ENCODE data around the gene OSBP. TPM values are rescaled to one million over a fixed set of nuclear protein-coding genes. Genes with fewer than 3 reads are reported as not detected.
A peak's percentile ranks its signal among the peaks of the same experiment; 100 is the strongest.
"Not testable (repeated sequence)": the region's sequence is repeated elsewhere in the genome, so short reads cannot be mapped to it uniquely, and the experiment has no call there.

OSBP gene
- total RNA-seq, 2 experiments from 2014 or later: 41.6 to 41.8 TPM

DNA sequence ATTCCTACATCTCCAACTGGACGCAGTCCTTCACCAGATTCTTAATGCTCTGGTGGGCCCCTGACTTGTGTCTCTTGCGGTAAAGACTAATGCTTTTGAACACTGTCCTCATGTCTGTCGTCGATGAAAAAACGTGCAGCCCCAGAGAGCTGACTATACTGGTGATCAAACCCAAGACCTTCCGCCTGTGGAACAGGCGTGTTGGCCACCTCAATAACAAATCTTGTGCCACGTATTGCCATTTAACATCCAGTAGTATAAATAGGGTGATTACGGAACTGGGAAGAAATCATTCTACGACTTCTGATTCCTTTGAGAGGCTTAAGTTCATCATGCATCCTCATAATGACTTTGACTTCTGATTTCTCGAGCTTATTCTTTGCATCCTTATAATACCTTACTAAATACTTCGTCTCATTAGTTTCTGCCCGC lies 58.6 kb downstream of the OSBP start:
- ATAC-seq (ENCODE audit: low read depth): peak; percentile 11
- no peak for DNase-seq
- Mint-ChIP-seq H3K27ac (peak overlapping the region; percentile 81), H3K27me3 (peaks cover 14% of the 10 kb centered on the region), H3K36me3 (peaks cover 2% of the 10 kb centered on the region), H3K4me1 (peaks cover 44% of the 10 kb centered on the region), H3K4me3 (peak overlapping the region; percentile 82), H3K9me3 (no peaks in the 10 kb centered on the region)
- POLR2A ChIA-PET: interaction anchor here (0.6 to 1.7 kb wide), 6 partner anchors 8 to 112 kb away, joined by 3 to 10 read pairs (median 8); partner anchors contain the start of genes OSBP and PATL1

DNA sequence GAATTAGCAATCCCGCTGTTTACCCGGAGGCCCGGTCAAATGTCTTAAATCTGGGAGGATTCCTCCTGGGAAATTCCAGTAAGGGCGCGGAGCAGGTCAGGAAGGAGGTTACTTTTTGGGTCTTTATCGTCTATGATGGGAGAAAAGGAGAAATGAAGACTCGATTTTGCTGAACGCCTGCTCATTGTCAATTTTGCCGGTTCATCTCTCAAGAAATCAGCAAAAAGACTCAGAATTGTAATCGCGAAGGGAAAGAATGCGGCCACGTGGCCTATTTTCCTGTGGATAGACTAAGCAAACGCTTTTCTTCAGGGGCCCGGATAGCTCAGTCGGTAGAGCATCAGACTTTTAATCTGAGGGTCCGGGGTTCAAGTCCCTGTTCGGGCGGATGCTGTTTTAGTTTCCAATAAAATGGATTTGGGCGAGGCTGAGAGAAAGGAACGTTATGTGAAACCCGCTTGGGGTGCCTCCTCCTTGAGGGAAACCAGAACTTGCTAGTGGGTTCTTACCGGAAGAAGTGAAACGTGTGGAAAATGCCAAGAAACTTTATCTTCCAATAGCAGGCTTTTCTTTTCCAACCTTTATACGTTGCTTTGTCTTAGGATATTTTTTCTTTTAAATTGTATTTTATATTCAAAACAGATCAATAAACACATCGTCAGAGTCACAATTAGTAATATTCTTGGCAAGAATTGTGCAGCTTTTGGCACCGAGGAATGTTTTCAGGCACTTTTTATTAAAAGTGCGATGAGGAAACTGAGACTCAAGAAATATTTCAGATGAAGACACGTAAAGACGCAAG lies 59.3 kb downstream of the OSBP start:
- H3K36me3 Mint-ChIP-seq: peaks cover 2% of the 10 kb centered on the region
- H3K4me1 Mint-ChIP-seq: peaks cover 42% of the 10 kb centered on the region
- ATAC-seq (ENCODE audit: low read depth): peak; percentile 11
- H3K9me3 Mint-ChIP-seq: no peaks in the 10 kb centered on the region
- H3K27ac Mint-ChIP-seq: peak overlapping the region; percentile 81
- peak overlapping the region; percentile 82 for H3K4me3 Mint-ChIP-seq
- H3K27me3 Mint-ChIP-seq: peaks cover 14% of the 10 kb centered on the region
- POLR2A ChIA-PET: interaction anchor here (0.6 to 1.7 kb wide), 7 partner anchors 7 to 113 kb away, joined by 3 to 10 read pairs (median 7); partner anchors contain the start of genes OSBP and PATL1
- DNase-seq: peak; percentile 68

DNA sequence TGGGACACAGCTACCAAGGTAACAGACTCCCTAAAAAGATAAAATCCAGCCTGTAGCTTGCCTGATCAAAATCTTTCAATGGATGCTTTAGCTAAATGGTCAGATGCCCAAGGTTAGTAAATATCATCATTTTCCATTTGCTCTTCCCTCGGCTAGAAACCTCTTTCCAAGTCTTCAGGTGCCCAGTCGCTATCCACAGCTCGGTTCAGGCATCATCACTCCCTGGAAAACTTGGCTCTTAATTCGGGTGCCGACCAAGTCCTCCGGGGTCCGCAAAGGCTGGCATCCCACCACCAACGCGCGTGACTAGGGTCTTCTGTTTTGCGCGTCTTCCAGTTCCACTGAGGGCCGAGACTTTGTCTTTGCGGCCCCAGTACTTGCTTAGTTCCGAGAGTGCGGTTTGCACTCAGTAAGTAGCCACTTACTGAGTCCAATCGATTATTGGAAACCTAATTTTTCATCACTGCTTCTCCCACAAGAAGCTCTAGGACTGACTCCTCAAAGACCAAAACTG lies 59.9 kb downstream of the OSBP start:
- DNase-seq (no peak), ATAC-seq (ENCODE audit: low read depth) (no peak)
- Mint-ChIP-seq H3K36me3 (peaks cover 2% of the 10 kb centered on the region), H3K4me1 (peaks cover 44% of the 10 kb centered on the region), H3K9me3 (no peaks in the 10 kb centered on the region), H3K27me3 (peaks cover 14% of the 10 kb centered on the region), H3K27ac (peak overlapping the region; percentile 72), H3K4me3 (peak overlapping the region; percentile 82)
- POLR2A ChIA-PET: interaction anchor here (1.5 to 1.7 kb wide), 2 partner anchors 10 to 114 kb away, joined by 4 to 8 read pairs; partner anchors contain the start of gene PATL1

DNA sequence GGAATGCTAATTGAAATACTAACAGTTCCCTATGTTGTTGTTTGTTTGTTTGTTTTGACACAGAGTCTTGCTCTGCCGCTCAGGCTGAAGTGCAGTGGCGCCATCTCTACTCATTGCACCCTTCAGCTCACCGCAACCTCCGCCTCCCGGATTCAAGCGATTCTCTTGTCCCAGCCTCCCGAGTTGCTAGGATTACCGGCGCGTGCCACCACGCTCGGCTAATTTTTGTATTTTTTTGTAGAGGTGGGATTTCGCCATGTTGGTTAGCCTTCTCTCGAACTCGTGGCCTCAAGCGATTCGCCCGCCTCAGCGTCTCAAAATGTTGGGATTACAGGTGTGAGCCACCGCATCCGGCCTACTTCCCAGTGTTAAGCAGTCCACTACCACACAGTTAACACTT lies 62.3 kb downstream of the OSBP start:
- H3K27ac Mint-ChIP-seq: no peak overlapping the region
- H3K27me3 Mint-ChIP-seq: peaks cover 12% of the 10 kb centered on the region
- no peak for DNase-seq
- POLR2A ChIA-PET: no interaction called here
- no peaks in the 10 kb centered on the region for H3K36me3 Mint-ChIP-seq
- no peaks in the 10 kb centered on the region for H3K9me3 Mint-ChIP-seq
- no peak for ATAC-seq (ENCODE audit: low read depth)
- H3K4me1 Mint-ChIP-seq: peaks cover 39% of the 10 kb centered on the region
- H3K4me3 Mint-ChIP-seq: no peak overlapping the region

DNA sequence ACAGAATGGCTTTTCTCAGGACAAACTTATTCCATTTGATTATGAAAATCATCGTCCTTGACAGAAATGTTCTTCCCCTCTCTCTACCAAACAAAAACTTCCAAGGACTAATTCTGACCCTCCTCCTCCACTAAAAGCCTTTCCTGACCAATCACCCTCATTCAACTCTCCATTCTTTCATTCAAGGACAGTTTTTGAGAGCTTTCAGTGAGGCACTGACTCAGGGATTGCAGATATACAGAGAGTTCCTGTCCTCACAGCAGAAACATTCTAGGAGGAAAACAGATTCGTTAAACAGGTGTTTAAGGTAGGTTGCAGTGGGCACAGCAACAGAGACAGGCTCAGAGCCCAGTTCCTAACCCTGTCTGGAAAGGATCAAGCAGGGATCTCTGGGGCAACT lies 62.7 kb downstream of the OSBP start:
- no peak for ATAC-seq (ENCODE audit: low read depth)
- peaks cover 12% of the 10 kb centered on the region for H3K27me3 Mint-ChIP-seq
- H3K4me1 Mint-ChIP-seq: peaks cover 37% of the 10 kb centered on the region
- H3K4me3 Mint-ChIP-seq: no peak overlapping the region
- H3K27ac Mint-ChIP-seq: no peak overlapping the region
- H3K9me3 Mint-ChIP-seq: no peaks in the 10 kb centered on the region
- H3K36me3 Mint-ChIP-seq: no peaks in the 10 kb centered on the region
- POLR2A ChIA-PET: interaction anchor here (0.7 to 0.9 kb wide), 2 partner anchors 20 to 63 kb away, joined by 3 to 5 read pairs; partner anchors contain the start of gene OSBP
- DNase-seq: no peak

- Mint-ChIP-seq H3K9me3 (no peaks in the 10 kb centered on the region), H3K36me3 (no peaks in the 10 kb centered on the region), H3K27ac (peak overlapping the region; percentile 82), H3K4me1 (peaks cover 32% of the 10 kb centered on the region), H3K4me3 (peak overlapping the region; percentile 86), H3K27me3 (peaks cover 12% of the 10 kb centered on the region)
- no peak for DNase-seq
- POLR2A ChIA-PET: interaction anchor here (0.7 to 0.9 kb wide), 2 partner anchors 21 to 64 kb away, joined by 3 to 5 read pairs; partner anchors contain the start of gene OSBP
- ATAC-seq (ENCODE audit: low read depth): no peak
Measured at GRCh38 chr11:59551659-59552521, 63.7 kb downstream of the OSBP start.

GRCh38 chr11:59550842-59551658 lies 64.5 kb downstream of the OSBP start:
- ATAC-seq (ENCODE audit: low read depth) (peak; percentile 37), DNase-seq (peak; percentile 72)
- Mint-ChIP-seq H3K27ac (peak overlapping the region; percentile 82), H3K4me1 (peaks cover 24% of the 10 kb centered on the region), H3K36me3 (no peaks in the 10 kb centered on the region), H3K9me3 (no peaks in the 10 kb centered on the region), H3K4me3 (peak overlapping the region; percentile 86), H3K27me3 (peaks cover 11% of the 10 kb centered on the region)
- POLR2A ChIA-PET: interaction anchor here (1.7 kb wide), 1 partner anchor 10 kb away, joined by 9 read pairs; no protein-coding TSS in a partner anchor

DNA sequence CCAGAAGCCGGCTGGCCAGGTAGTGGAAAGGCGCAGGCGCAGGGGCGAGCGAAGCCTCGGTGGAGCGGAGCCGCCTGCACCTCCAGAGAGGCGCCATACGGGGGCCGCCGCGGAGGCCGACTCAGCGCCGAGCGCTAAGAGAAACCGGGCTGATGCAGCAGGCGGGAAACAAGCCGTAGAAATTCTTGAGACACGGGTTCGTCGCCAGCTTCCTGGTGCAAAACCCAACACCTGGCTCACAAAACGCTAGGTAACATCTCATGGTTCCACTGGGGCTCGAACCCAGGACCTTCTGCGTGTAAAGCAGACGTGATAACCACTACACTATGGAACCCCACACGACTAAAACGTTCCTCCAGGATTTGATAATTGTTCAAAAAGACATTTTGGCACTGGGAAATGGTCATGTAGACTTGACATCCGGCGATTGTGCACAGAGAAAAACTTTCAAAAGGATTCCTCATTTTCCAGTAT lies 65.2 kb downstream of the OSBP start:
- POLR2A ChIA-PET: interaction anchor here (1.1 to 1.7 kb wide), 3 partner anchors 11 to 118 kb away, joined by 4 to 9 read pairs (median 4); partner anchors contain the start of gene PATL1
- Mint-ChIP-seq H3K4me1 (peaks cover 18% of the 10 kb centered on the region), H3K27me3 (peaks cover 4% of the 10 kb centered on the region), H3K9me3 (no peaks in the 10 kb centered on the region), H3K36me3 (no peaks in the 10 kb centered on the region), H3K27ac (peak overlapping the region; percentile 82), H3K4me3 (peak overlapping the region; percentile 86)
- peak; percentile 86 for DNase-seq
- peak; percentile 93 for ATAC-seq (ENCODE audit: low read depth)

DNA sequence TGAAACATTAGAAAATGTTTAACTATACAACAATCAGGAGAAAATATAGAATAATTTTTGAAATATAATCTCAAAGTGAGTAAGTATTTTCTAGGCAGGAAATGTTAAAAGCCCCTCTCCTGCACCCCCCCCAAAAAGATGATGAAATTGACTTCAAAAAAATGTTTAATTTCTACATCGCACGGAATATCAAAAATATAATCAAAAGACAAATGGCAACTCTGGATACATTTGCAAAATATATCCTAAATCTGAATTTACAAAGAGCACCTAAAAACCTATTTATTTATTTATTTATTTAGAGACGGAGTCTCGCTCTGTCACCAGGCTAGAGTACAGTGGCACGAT lies 67.3 kb downstream of the OSBP start:
- ATAC-seq (ENCODE audit: low read depth) (no peak), DNase-seq (no peak)
- no peak overlapping the region for H3K27ac Mint-ChIP-seq
- POLR2A ChIA-PET: interaction anchor here (1.1 kb wide), 1 partner anchor 9 kb away, joined by 5 read pairs; no protein-coding TSS in a partner anchor
- H3K36me3 Mint-ChIP-seq: no peaks in the 10 kb centered on the region
- peaks cover 2% of the 10 kb centered on the region for H3K27me3 Mint-ChIP-seq
- H3K9me3 Mint-ChIP-seq: no peaks in the 10 kb centered on the region
- H3K4me3 Mint-ChIP-seq: no peak overlapping the region
- peaks cover 17% of the 10 kb centered on the region for H3K4me1 Mint-ChIP-seq

- ATAC-seq (ENCODE audit: low read depth); H3K36me3 Mint-ChIP-seq; H3K9me3 Mint-ChIP-seq; POLR2A ChIA-PET; H3K27ac Mint-ChIP-seq; H3K27me3 Mint-ChIP-seq; H3K4me3 Mint-ChIP-seq; DNase-seq: not testable (repeated sequence)
- H3K4me1 Mint-ChIP-seq: peaks cover 16% of the 10 kb centered on the region
Measured at GRCh38 chr11:59547605-59548308, 67.8 kb downstream of the OSBP start.

- Mint-ChIP-seq H3K9me3 (no peaks in the 10 kb centered on the region), H3K27me3 (peaks cover 2% of the 10 kb centered on the region), H3K27ac (no peak overlapping the region), H3K4me1 (peaks cover 6% of the 10 kb centered on the region), H3K36me3 (no peaks in the 10 kb centered on the region), H3K4me3 (no peak overlapping the region)
- POLR2A ChIA-PET: no interaction called here
- DNase-seq: no peak
- no peak for ATAC-seq (ENCODE audit: low read depth)
Measured at GRCh38 chr11:59545179-59546020, 70.2 kb downstream of the OSBP start.
